ENCODE measurements around the gene SNX25. TPM values are rescaled to one million over a fixed set of nuclear protein-coding genes. Genes with fewer than 3 reads are reported as not detected.
"Not testable (repeated sequence)": the region's sequence is repeated elsewhere in the genome, so short reads cannot be mapped to it uniquely, and the experiment has no call there.

The SNX25 gene
- polyA plus RNA-seq, 1 of the 3 experiments (the other 2 are of a cell fraction): 8.5 TPM

GRCh38 chr4:185209852-185210101 lies 379 bp downstream of the SNX25 start:
- DNase-seq: peak; percentile 48
- H3K4me1 ChIP-seq (ENCODE audit: control insufficient read depth in 1 of 2, insufficient read depth in 2 of 2, low read depth in 1 of 2, low read length in 1 of 2); H3K9me2 ChIP-seq; H3F3A ChIP-seq (replicated peaks; ENCODE audit: insufficient read depth); H3K9me3 ChIP-seq; H2AFZ ChIP-seq (ENCODE audit: low read depth); H3K27me3 ChIP-seq (ENCODE audit: insufficient read depth); H3K36me3 ChIP-seq (replicated peaks in 1 of 2; ENCODE audit: control insufficient read depth in 1 of 2, insufficient read depth in 2 of 2, low read length in 1 of 2): not testable (repeated sequence)
- WGBS (ENCODE audit: low lambda C conversion rate): no CpG with 5 or more reads among the region's 39 CpGs
- ChIA-PET POLR2A (interaction anchor here (1.6 kb wide), 2 partner anchors 67 to 187 kb away, joined by 4 to 7 read pairs; partner anchors contain the start of genes ANKRD37 and SLC25A4), CTCF (interaction anchor here (1.0 to 1.5 kb wide), 6 partner anchors 26 to 811 kb away, joined by 3 to 5 read pairs (median 4); partner anchors contain the start of gene SLC25A4)
- H3K4me3 ChIP-seq (ENCODE audit: low read depth in 2 of 2, low read length in 1 of 2): peak overlapping the region; percentile 78 to 85
- H3K79me2 ChIP-seq (ENCODE audit: insufficient read depth): peaks cover 56% of the 10 kb centered on the region
- 0 out of 2 replicates have a peak overlapping the region, but pooled peaks have one; percentile 77 for H3K4me2 ChIP-seq
- peak overlapping the region in 1 of 2 experiments; percentile 50; a peak in 1 of 4 replicates for H3K27ac ChIP-seq (ENCODE audit: low read depth in 2 of 2, low read length in 1 of 2)
- H4K20me1 ChIP-seq (ENCODE audit: insufficient read depth): peaks cover 27% of the 10 kb centered on the region
- H3K9ac ChIP-seq: peak overlapping the region; percentile 76

- peak; percentile 82 for DNase-seq
- peaks cover 58% of the 10 kb centered on the region for H3K79me2 ChIP-seq (ENCODE audit: insufficient read depth)
These were observed 944 bp downstream of the SNX25 start for GRCh38 chr4:185210102-185210981.

GRCh38 chr4:185211035-185211434 lies 1.6 kb downstream of the SNX25 start:
- Histone ChIP-seq H3K79me2 (ENCODE audit: insufficient read depth) (peaks cover 62% of the 10 kb centered on the region), H3F3A (replicated peaks; ENCODE audit: insufficient read depth) (no peaks in the 10 kb centered on the region), H3K36me3 (replicated peaks in 1 of 2; ENCODE audit: control insufficient read depth in 1 of 2, insufficient read depth in 2 of 2, low read length in 1 of 2) (no peaks in the 10 kb centered on the region), H3K4me1 (ENCODE audit: control insufficient read depth in 1 of 2, insufficient read depth in 2 of 2, low read depth in 1 of 2, low read length in 1 of 2) (peaks cover 8 to 10% of the 10 kb centered on the region in 2 experiments; a peak in 3 of 4 replicates), H3K4me3 (ENCODE audit: low read depth in 2 of 2, low read length in 1 of 2) (peak overlapping the region; percentile 78 to 85), H3K4me2 (peak overlapping the region; percentile 77), H3K9me2 (no peaks in the 10 kb centered on the region), H3K27me3 (ENCODE audit: insufficient read depth) (no peaks in the 10 kb centered on the region), H3K27ac (ENCODE audit: low read depth in 2 of 2, low read length in 1 of 2) (peak overlapping the region in 1 of 2 experiments; percentile 71; a peak in 2 of 4 replicates), H3K9me3 (no peaks in the 10 kb centered on the region), H3K9ac (peak overlapping the region; percentile 76), H2AFZ (ENCODE audit: low read depth) (peak overlapping the region; percentile 46; the same call in 1 of the 2 replicates), H4K20me1 (ENCODE audit: insufficient read depth) (peaks cover 27% of the 10 kb centered on the region)
- TF ChIP-seq YY1 (IDR thresholded peaks at IDR 0.05; ENCODE audit: low read depth): peak; percentile 22; the same call in 1 of the 2 replicates
- no peak for TF ChIP-seq TAF1 (IDR thresholded peaks at IDR 0.05; ENCODE audit: borderline replicate concordance, low read depth, low read length)
- ChIA-PET POLR2A (interaction anchor here (0.6 to 1.6 kb wide), 2 partner anchors 30 to 186 kb away, joined by 3 to 4 read pairs; partner anchors contain the start of gene ANKRD37), CTCF (interaction anchor here (1.2 to 3.1 kb wide), 2 partner anchors 15 to 810 kb away, joined by 5 to 7 read pairs; no protein-coding TSS in a partner anchor)
- no peak for DNase-seq
- 66% methylated on average over 5 of the region's 5 CpGs for WGBS (ENCODE audit: low lambda C conversion rate)

More at GRCh38 chr4:185210102-185210981, 944 bp downstream of the SNX25 start:
- H2AFZ ChIP-seq (ENCODE audit: low read depth): peak overlapping the region; percentile 46; the same call in 1 of the 2 replicates
- TF ChIP-seq RAD21 (IDR thresholded peaks at IDR 0.05; ENCODE audit: low read length) (0 out of 2 replicates have a peak, but pooled peaks have one; percentile 4), EZH2phosphoT487 (IDR thresholded peaks at IDR 0.05; ENCODE audit: borderline replicate concordance, low read depth) (no peak)
- no peaks in the 10 kb centered on the region for H3K9me2 ChIP-seq
- H3F3A ChIP-seq (replicated peaks; ENCODE audit: insufficient read depth): no peaks in the 10 kb centered on the region
- CTCF ChIA-PET: interaction anchor here (1.0 to 3.1 kb wide), 6 partner anchors 15 to 811 kb away, joined by 3 to 7 read pairs (median 4); partner anchors contain the start of gene SLC25A4
- no peaks in the 10 kb centered on the region for H3K36me3 ChIP-seq (replicated peaks in 1 of 2; ENCODE audit: control insufficient read depth in 1 of 2, insufficient read depth in 2 of 2, low read length in 1 of 2)
- no peaks in the 10 kb centered on the region for H3K9me3 ChIP-seq
- POLR2A ChIA-PET: interaction anchor here (0.6 to 1.6 kb wide), 3 partner anchors 31 to 186 kb away, joined by 3 to 7 read pairs (median 4); partner anchors contain the start of genes ANKRD37 and SLC25A4
- peaks cover 27% of the 10 kb centered on the region for H4K20me1 ChIP-seq (ENCODE audit: insufficient read depth)
- H3K9ac ChIP-seq: peak overlapping the region; percentile 76
- H3K27me3 ChIP-seq (ENCODE audit: insufficient read depth): no peaks in the 10 kb centered on the region
- H3K4me1 ChIP-seq (ENCODE audit: control insufficient read depth in 1 of 2, insufficient read depth in 2 of 2, low read depth in 1 of 2, low read length in 1 of 2): peaks cover 3 to 8% of the 10 kb centered on the region in 2 experiments; a peak in 3 of 4 replicates
- WGBS (ENCODE audit: low lambda C conversion rate): under 1% methylated on average over 19 of the region's 84 CpGs
- H3K4me2 ChIP-seq: peak overlapping the region; percentile 77
- peak overlapping the region; percentile 78 to 85 for H3K4me3 ChIP-seq (ENCODE audit: low read depth in 2 of 2, low read length in 1 of 2)
- H3K27ac ChIP-seq (ENCODE audit: low read depth in 2 of 2, low read length in 1 of 2): peak overlapping the region; percentile 50 to 71; a peak in 3 of 4 replicates
